K562 (cell line): ENCODE results near the gene DAPP1. TPM values are rescaled to one million over a fixed set of nuclear protein-coding genes. Genes with fewer than 3 reads are reported as not detected.

Experiments used
- ARNT ChIP-seq, 2 experiments: fragments of 450-650 bp; IDR thresholded peaks; 2 replicates each; pipeline ENCODE4 v1.6.1; 2016; ENCODE audit warnings: mild to moderate bottlenecking in 1 of 2
- ATF3 ChIP-seq, 2 experiments: fragments of 450-650 bp in 1 of 2; sonication (generic) in 1 of 2; formaldehyde crosslinking in 1 of 2; IDR thresholded peaks in 1 of 2; conservative IDR thresholded peaks in 1 of 2; 2 replicates each; pipeline versions ENCODE4 v1.6.1 to v1.8.1; 2016 to 2023; ENCODE audit warnings: mild to moderate bottlenecking in 2 of 2, moderate library complexity in 2 of 2, inconsistent platforms in 1 of 2, missing genetic modification reagents in 1 of 2
- BRD4 ChIP-seq: fragments of 200-600 bp; sonication (generic); IDR thresholded peaks from 2 replicates; pipeline ENCODE4 v1.6.1; 2017; ENCODE audit warnings: inconsistent platforms
- CEBPG ChIP-seq, 3 experiments: fragments of 200-800 bp in 1 of 3; sonication (Bioruptor generic) in 1 of 3; sonication (generic) in 1 of 3; formaldehyde crosslinking in 1 of 3; IDR thresholded peaks in 2 of 3; conservative IDR thresholded peaks in 1 of 3; 2 replicates each; pipeline versions ENCODE4 v1.6.1 to v1.8.0; 2016 to 2022; ENCODE audit warnings: missing compliant biosample characterization in 2 of 3, missing genetic modification characterization in 2 of 3, mild to moderate bottlenecking in 1 of 3, missing genetic modification reagents in 1 of 3
- HDAC2 ChIP-seq: fragments of 450-650 bp; IDR thresholded peaks from 2 replicates; pipeline ENCODE4 v1.6.1; 2016; ENCODE audit warnings: mild to moderate bottlenecking
- JUN ChIP-seq, 2 experiments: sonication (generic) in 1 of 2; formaldehyde crosslinking in 1 of 2; IDR thresholded peaks; 2 replicates each; pipeline versions ENCODE4 v1.6.1 to v1.8.0; 2012 to 2022; ENCODE audit warnings: borderline replicate concordance in 2 of 2, mild to moderate bottlenecking in 2 of 2, improper control_type of control experiment in 1 of 2, low read depth in 1 of 2, low read length in 1 of 2, missing genetic modification reagents in 1 of 2
- JUND ChIP-seq, 2 experiments: IDR thresholded peaks; 2 replicates in 1 of 2; 3 replicates in 1 of 2; pipeline ENCODE4 v1.6.1; 2011; ENCODE audit warnings: borderline replicate concordance in 2 of 2, low read depth in 2 of 2, low read length in 2 of 2, improper control_type of control experiment in 1 of 2, missing biosample characterization in 1 of 2, missing genetic modification characterization in 1 of 2, missing genetic modification reagents in 1 of 2
- KDM1A ChIP-seq, 2 experiments: fragments of 450-650 bp; IDR thresholded peaks; 2 replicates each; pipeline ENCODE4 v1.6.1; 2016; ENCODE audit warnings: mild to moderate bottlenecking in 2 of 2
- MEF2D ChIP-seq: conservative IDR thresholded peaks from 2 replicates; pipeline ENCODE4 v1.6.1; 2016; ENCODE audit warnings: low read depth, missing genetic modification characterization, missing compliant biosample characterization
- TCFL5 ChIP-seq: fragments of 250-450 bp; sonication (Bioruptor Pico); conservative IDR thresholded peaks from 2 replicates; pipeline ENCODE4 v1.6.1; 2021; ENCODE audit warnings: mild to moderate bottlenecking, moderate library complexity, matching md5 sums
- TRIM24 ChIP-seq, 2 experiments: fragments of 450-650 bp; IDR thresholded peaks; 2 replicates each; pipeline ENCODE4 v1.6.1; 2016
- ZBTB49 ChIP-seq: sonication (generic); formaldehyde crosslinking; IDR thresholded peaks from 2 replicates; pipeline ENCODE4 v1.8.0; 2022; ENCODE audit warnings: missing genetic modification reagents, mild to moderate bottlenecking, borderline replicate concordance
- ZMIZ1 ChIP-seq, 2 experiments: fragments of 150-350 bp in 1 of 2; IDR thresholded peaks; 2 replicates each; pipeline ENCODE4 v1.6.1; 2012 to 2016; ENCODE audit warnings: low read depth in 2 of 2, low read length in 2 of 2, mild to moderate bottlenecking in 1 of 2, moderate library complexity in 1 of 2
- ZNF316 ChIP-seq: fragments of 450-650 bp; IDR thresholded peaks from 2 replicates; pipeline ENCODE4 v1.6.1; 2016
- ZNF583 ChIP-seq: fragments of 250-450 bp; sonication (Bioruptor Pico); IDR thresholded peaks from 2 replicates; pipeline ENCODE4 v1.4.0; 2020
- ZNF79 ChIP-seq: fragments of 250-450 bp; sonication (Bioruptor Pico); IDR thresholded peaks from 2 replicates; pipeline ENCODE4 v1.4.0; 2020; ENCODE audit warnings: low read depth, mild to moderate bottlenecking, moderate library complexity
- polyA plus RNA-seq, 8 experiments: library from polyadenylated mRNA; depleted of rRNA in 4 of 8; stranded (reverse) in 5 of 8; unstranded in 3 of 8; fragments of >200 nt; fragmentation: Nextera tagmentation in 2 of 8; fragmentation: Illumina TruSeq in 1 of 8; extraction: Ambion mirVana in 2 of 8; extraction: Trizol in 1 of 8; gene quantifications; 2 replicates each; pipeline versions ENCODE4 v1.2.1 to v1.2.3, GENCODE V29; 2011 to 2014; ENCODE audit warnings: inconsistent platforms in 1 of 8, missing spikeins in 1 of 8
- total RNA-seq, 7 experiments: library from RNA; depleted of rRNA in 6 of 7; stranded (reverse); fragments of >200 nt in 6 of 7; fragmentation: Illumina TruSeq in 2 of 7; extraction: Trizol in 2 of 7; gene quantifications; 2 replicates each; pipeline versions ENCODE4 v1.2.1 to v1.2.3, GENCODE V29; 2011 to 2021; ENCODE audit warnings: low replicate concordance in 1 of 7
- TF ChIP-seq, protein P1 (sequence below): sonication (generic); formaldehyde crosslinking; IDR thresholded peaks from 2 replicates; pipeline ENCODE4 v1.9.0; 2022; ENCODE audit warnings: mild to moderate bottlenecking, missing genetic modification reagents
- TF ChIP-seq, protein P2 (sequence below): fragments of 250-450 bp; sonication (Bioruptor Pico); IDR thresholded peaks from 2 replicates; pipeline ENCODE4 v1.5.0; 2021

Gene DAPP1
- total and polyA plus RNA-seq, 9 of the 15 experiments (the other 6 are each of a cell fraction or from before 2014, with no cell fraction given): 1.9 to 7.2 (median 3.6) TPM

DNA sequence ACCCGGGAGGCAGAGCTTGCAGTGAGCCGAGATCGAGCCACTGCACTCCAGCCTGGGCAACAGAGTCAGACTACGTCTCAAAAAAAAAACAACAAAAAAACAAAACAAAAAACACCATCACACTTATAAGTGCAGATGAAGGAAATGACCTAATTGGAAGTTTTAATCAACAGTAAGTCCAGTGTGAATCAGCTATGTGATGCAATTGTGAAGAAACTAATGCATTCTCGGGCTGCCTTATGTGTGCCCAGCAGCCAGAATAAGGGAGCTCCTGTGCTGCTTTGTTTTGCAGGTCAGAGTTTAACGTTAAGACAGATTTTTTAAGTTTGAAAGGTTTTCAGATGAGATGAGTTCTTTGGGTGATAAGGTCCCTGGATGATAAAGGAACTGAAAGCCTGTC, 10.8 kb downstream of the DAPP1 start (continued):
- no peak for TF ChIP-seq KDM1A (IDR thresholded peaks at IDR 0.05)
- peak; percentile 83 to 86; a peak in 3 of 4 replicates for TF ChIP-seq TRIM24 (IDR thresholded peaks at IDR 0.05)
- no peak for TF ChIP-seq TCFL5
- TF ChIP-seq ZBTB49 (CRISPR knock-in tag): no peak
- TF ChIP-seq ZNF79: no peak
- no peak for TF ChIP-seq ZMIZ1 (IDR thresholded peaks at IDR 0.05; ENCODE audit: low read depth in 2 of 2, low read length in 2 of 2)
- TF ChIP-seq ATF3 (IDR thresholded peaks at IDR 0.05): peak; percentile 84
- no peak for TF ChIP-seq ATF3 (CRISPR knock-in tag; conservative IDR thresholded peaks at IDR 0.05)
- TF ChIP-seq MEF2D (tag): no peak
- TF ChIP-seq ZNF583 (CRISPR knock-in tag): no peak
- TF ChIP-seq CEBPG (CRISPR knock-in tag; IDR thresholded peaks at IDR 0.05): 0 out of 2 replicates have a peak, but pooled peaks have one; percentile 57
- TF ChIP-seq CEBPG (tag; conservative IDR thresholded peaks at IDR 0.05 in 1 of 2, IDR thresholded peaks at IDR 0.05 in 1 of 2): peak; percentile 46 to 94; a peak in 3 of 4 replicates
- TF ChIP-seq, protein P1, sequence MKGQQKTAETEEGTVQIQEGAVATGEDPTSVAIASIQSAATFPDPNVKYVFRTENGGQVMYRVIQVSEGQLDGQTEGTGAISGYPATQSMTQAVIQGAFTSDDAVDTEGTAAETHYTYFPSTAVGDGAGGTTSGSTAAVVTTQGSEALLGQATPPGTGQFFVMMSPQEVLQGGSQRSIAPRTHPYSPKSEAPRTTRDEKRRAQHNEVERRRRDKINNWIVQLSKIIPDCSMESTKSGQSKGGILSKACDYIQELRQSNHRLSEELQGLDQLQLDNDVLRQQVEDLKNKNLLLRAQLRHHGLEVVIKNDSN (CRISPR knock-in tag): no peak
- TF ChIP-seq, protein P2, sequence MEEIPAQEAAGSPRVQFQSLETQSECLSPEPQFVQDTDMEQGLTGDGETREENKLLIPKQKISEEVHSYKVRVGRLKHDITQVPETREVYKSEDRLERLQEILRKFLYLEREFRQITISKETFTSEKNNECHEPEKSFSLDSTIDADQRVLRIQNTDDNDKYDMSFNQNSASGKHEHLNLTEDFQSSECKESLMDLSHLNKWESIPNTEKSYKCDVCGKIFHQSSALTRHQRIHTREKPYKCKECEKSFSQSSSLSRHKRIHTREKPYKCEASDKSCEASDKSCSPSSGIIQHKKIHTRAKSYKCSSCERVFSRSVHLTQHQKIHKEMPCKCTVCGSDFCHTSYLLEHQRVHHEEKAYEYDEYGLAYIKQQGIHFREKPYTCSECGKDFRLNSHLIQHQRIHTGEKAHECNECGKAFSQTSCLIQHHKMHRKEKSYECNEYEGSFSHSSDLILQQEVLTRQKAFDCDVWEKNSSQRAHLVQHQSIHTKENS (CRISPR knock-in tag): no peak
- no peak for TF ChIP-seq ARNT (IDR thresholded peaks at IDR 0.05)
- TF ChIP-seq BRD4: no peak
- TF ChIP-seq ZNF316: no peak
- peak; percentile 51; the same call in 1 of the 2 replicates for TF ChIP-seq JUN (IDR thresholded peaks at IDR 0.05; ENCODE audit: borderline replicate concordance, low read depth, low read length)
- no peak for TF ChIP-seq JUN (CRISPR knock-in tag; IDR thresholded peaks at IDR 0.05; ENCODE audit: borderline replicate concordance)
- TF ChIP-seq JUND (IDR thresholded peaks at IDR 0.05; ENCODE audit: borderline replicate concordance, low read depth, low read length): peak; percentile 17; the same call in 1 of the 2 replicates
- TF ChIP-seq JUND (tag; IDR thresholded peaks at IDR 0.05; ENCODE audit: borderline replicate concordance, low read depth, low read length): no peak
- no peak for TF ChIP-seq HDAC2
